SK-N-SH treated with all-trans-retinoic acid at 6 μM for 48 hours (cell line): ENCODE data around the gene ZNF32.
"Not testable (repeated sequence)": the region's sequence is repeated elsewhere in the genome, so short reads cannot be mapped to it uniquely, and the experiment has no call there.

Experiments used
- ATAC-seq: fragments of 200-7000 bp; cut with Tn5 transposase; 3 replicates; pipeline ENCODE4 v1.9.1; 2020; ENCODE audit warnings: mild to moderate bottlenecking, moderate library complexity
- BACH2 ChIP-seq: fragments of 250-450 bp; sonication (Bioruptor Pico); IDR thresholded peaks from 2 replicates; pipeline ENCODE4 v1.9.0; 2021; ENCODE audit warnings: mild to moderate bottlenecking, borderline replicate concordance
- CREB5 ChIP-seq: fragments of 250-450 bp; sonication (Bioruptor Pico); IDR thresholded peaks from 2 replicates; pipeline ENCODE4 v1.5.1; 2020; ENCODE audit warnings: low read depth, mild to moderate bottlenecking, moderate library complexity
- CSDC2 ChIP-seq: fragments of 250-450 bp; sonication (Bioruptor Pico); IDR thresholded peaks from 2 replicates; pipeline ENCODE4 v1.5.0; 2020; ENCODE audit warnings: mild to moderate bottlenecking, moderate library complexity
- ESRRG ChIP-seq: fragments of 250-450 bp; sonication (Bioruptor Pico); IDR thresholded peaks from 2 replicates; pipeline ENCODE4 v1.6.1; 2021; ENCODE audit warnings: mild to moderate bottlenecking
- GLIS3 ChIP-seq: fragments of 250-450 bp; sonication (Bioruptor Pico); IDR thresholded peaks from 2 replicates; pipeline ENCODE4 v1.5.0; 2020; ENCODE audit warnings: mild to moderate bottlenecking, moderate library complexity
- OSR1 ChIP-seq: fragments of 250-450 bp; sonication (Bioruptor Pico); IDR thresholded peaks from 2 replicates; pipeline ENCODE4 v1.8.0; 2022; ENCODE audit warnings: moderate library complexity, mild to moderate bottlenecking, inconsistent platforms
- PATZ1 ChIP-seq: fragments of 250-450 bp; sonication (Bioruptor Pico); IDR thresholded peaks from 2 replicates; pipeline ENCODE4 v1.8.0; 2020; ENCODE audit warnings: mild to moderate bottlenecking, moderate library complexity, borderline replicate concordance
- POU6F1 ChIP-seq: fragments of 250-450 bp; sonication (Bioruptor Pico); IDR thresholded peaks from 2 replicates; pipeline ENCODE4 v1.8.0; 2021; ENCODE audit warnings: low read depth, mild to moderate bottlenecking, moderate library complexity, borderline replicate concordance
- PPARA ChIP-seq: fragments of 250-450 bp; sonication (Bioruptor Pico); IDR thresholded peaks from 2 replicates; pipeline ENCODE4 v1.5.0; 2020; ENCODE audit warnings: mild to moderate bottlenecking, borderline replicate concordance
- SNAI2 ChIP-seq: fragments of 250-450 bp; sonication (Bioruptor Pico); IDR thresholded peaks from 2 replicates; pipeline ENCODE4 v1.5.0; 2020; ENCODE audit warnings: mild to moderate bottlenecking, moderate library complexity
- TCF4 ChIP-seq: fragments of 250-450 bp; sonication (Bioruptor Pico); IDR thresholded peaks from 2 replicates; pipeline ENCODE4 v1.8.0; 2021; ENCODE audit warnings: mild to moderate bottlenecking, moderate library complexity, borderline replicate concordance
- TOX ChIP-seq: fragments of 250-450 bp; sonication (Bioruptor Pico); IDR thresholded peaks from 2 replicates; pipeline ENCODE4 v1.8.0; 2021; ENCODE audit warnings: mild to moderate bottlenecking, moderate library complexity, borderline replicate concordance
- TSHZ2 ChIP-seq: fragments of 250-450 bp; sonication (Bioruptor Pico); IDR thresholded peaks from 2 replicates; pipeline ENCODE4 v1.5.0; 2020; ENCODE audit warnings: mild to moderate bottlenecking, moderate library complexity
- ZC3H10 ChIP-seq: fragments of 250-450 bp; sonication (Bioruptor Pico); IDR thresholded peaks from 2 replicates; pipeline ENCODE4 v1.5.1; 2021; ENCODE audit warnings: mild to moderate bottlenecking, moderate library complexity
- ZFP30 ChIP-seq: fragments of 450-650 bp; formaldehyde crosslinking; IDR thresholded peaks from 2 replicates; pipeline ENCODE4 v1.5.0; 2022; ENCODE audit warnings: mild to moderate bottlenecking, moderate library complexity
- ZNF565 ChIP-seq: fragments of 450-650 bp; formaldehyde crosslinking; conservative IDR thresholded peaks from 2 replicates; pipeline ENCODE4 v1.5.0; 2020; ENCODE audit warnings: low read depth, mild to moderate bottlenecking, moderate library complexity
- ZNF70 ChIP-seq: fragments of 450-650 bp; formaldehyde crosslinking; IDR thresholded peaks from 2 replicates; pipeline ENCODE4 v1.5.0; 2020; ENCODE audit warnings: mild to moderate bottlenecking, moderate library complexity
- ZNF8 ChIP-seq: fragments of 450-650 bp; formaldehyde crosslinking; IDR thresholded peaks from 2 replicates; pipeline ENCODE4 v1.5.0; 2020; ENCODE audit warnings: mild to moderate bottlenecking, moderate library complexity

ZNF32 gene

DNA sequence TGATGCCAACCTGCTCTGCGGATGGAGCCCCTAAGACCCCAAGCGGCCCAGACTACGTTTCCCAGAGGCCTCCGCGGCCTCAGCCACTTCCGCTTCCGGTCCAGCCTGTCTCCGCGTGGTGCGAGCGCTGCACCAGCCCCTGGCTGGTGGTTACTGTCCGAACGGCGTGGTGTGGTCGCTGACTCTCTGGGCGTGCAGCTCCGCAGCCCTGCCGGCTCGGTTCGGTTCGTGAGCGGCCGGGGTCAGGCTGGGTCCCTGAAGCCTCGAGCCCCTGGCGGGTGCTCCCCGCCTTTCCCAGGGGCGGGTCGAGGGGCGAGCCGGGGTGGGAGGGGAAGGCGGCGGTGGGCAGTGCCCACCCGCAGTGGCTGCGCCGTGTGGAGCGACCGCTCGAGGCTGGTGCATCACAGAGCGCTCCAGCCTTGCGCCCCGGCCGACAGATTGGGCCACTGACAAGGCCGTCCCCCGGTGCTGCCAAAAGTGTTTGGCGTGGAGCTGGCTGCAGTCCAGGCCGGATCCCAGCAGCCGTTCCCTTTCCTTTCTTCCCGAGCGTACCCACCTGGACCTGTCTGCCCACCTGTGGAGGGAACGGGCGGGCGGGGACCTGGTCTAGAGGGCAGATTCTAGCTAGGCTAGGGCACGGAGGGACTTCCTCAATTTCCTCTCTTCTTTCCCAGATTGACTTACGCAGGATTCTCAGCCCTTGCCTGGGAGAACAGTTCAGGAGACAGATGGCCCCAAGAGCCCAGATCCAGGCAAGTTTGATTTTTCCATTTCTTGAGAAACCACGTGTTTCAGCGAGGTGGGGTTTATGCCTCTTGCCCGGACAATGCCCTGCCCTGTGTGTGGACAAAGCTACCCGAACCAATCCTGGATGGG is 42.1 kb downstream of the ZNF32 start, which contains the start of gene ZNF485:
ZNF485 (plus strand) TSS at position 116 of the 876 bp plus-strand sequence; CDS start at position 729, 613 bp downstream.
- TF ChIP-seq TCF4 (CRISPR knock-in tag) (no peak), GLIS3 (0 out of 2 replicates have a peak, but pooled peaks have one; percentile 36), BACH2 (CRISPR knock-in tag) (no peak), CSDC2 (no peak), POU6F1 (CRISPR knock-in tag) (no peak)
- peak; percentile 98 for ATAC-seq

- ATAC-seq, result peak; percentile 38; the same call in 2 of the 3 replicates
- TF ChIP-seq OSR1 (CRISPR knock-in tag) (no peak), TOX (CRISPR knock-in tag) (no peak), SNAI2 (CRISPR knock-in tag) (no peak), CSDC2 (no peak), ESRRG (CRISPR knock-in tag) (no peak), ZC3H10 (no peak), ZNF8 (CRISPR knock-in tag) (no peak), TSHZ2 (CRISPR knock-in tag) (no peak), POU6F1 (CRISPR knock-in tag) (no peak), ZFP30 (CRISPR knock-in tag) (no peak), ZNF565 (CRISPR knock-in tag) (no peak), CREB5 (no peak), ZNF70 (CRISPR knock-in tag) (no peak), PATZ1 (CRISPR knock-in tag) (no peak)
These were observed 42.8 kb downstream of the ZNF32 start for GRCh38 chr10:43605850-43606322.

GRCh38 chr10:43601576-43601975 is 47.1 kb downstream of the ZNF32 start:
- not testable (repeated sequence) for ATAC-seq

GRCh38 chr10:43599333-43599732 is 49.3 kb downstream of the ZNF32 start:
- no peak for TF ChIP-seq ESRRG (CRISPR knock-in tag)
- no peak for TF ChIP-seq ZFP30 (CRISPR knock-in tag)
- TF ChIP-seq PPARA (CRISPR knock-in tag), result no peak
- no peak for TF ChIP-seq OSR1 (CRISPR knock-in tag)
- TF ChIP-seq BACH2 (CRISPR knock-in tag), result no peak
- no peak for TF ChIP-seq ZC3H10
- no peak for TF ChIP-seq TCF4 (CRISPR knock-in tag)
- no peak for TF ChIP-seq POU6F1 (CRISPR knock-in tag)
- TF ChIP-seq GLIS3, result no peak
- no peak for ATAC-seq
